ENCODE data around the gene PRKG1.
"Not testable (repeated sequence)": the region's sequence is repeated elsewhere in the genome, so short reads cannot be mapped to it uniquely, and the experiment has no call there.

PRKG1 gene

DNA sequence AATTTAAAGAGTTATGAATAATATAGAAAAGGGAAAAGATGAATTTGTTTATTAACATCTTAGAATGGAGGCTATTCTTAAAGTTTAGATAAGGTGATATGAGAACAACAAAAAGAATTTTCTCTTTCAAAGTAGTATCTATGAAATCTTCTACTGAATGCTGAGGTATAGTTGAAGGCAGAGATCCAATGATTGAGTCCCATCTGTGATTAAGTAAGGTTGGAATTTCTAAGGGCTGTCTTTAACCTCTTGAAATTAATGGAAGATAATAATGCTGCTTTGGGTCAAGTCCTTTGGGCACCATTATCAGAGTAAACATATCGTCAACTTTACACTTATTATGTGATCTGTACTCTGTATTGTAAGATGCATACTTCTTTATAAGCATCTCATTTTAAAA is 307.9 kb downstream of the PRKG1 start:
- no peak overlapping the region for H3K4me3 Mint-ChIP-seq
- H3K4me1 Mint-ChIP-seq, result no peaks in the 10 kb centered on the region
- no peak overlapping the region for H3K27ac Mint-ChIP-seq (ENCODE audit: low read depth)
- no peak for ATAC-seq (replicated peaks; ENCODE audit: extremely low read depth, poor library complexity, severe bottlenecking)
- no peaks in the 10 kb centered on the region for H3K9me3 Mint-ChIP-seq
- DNase-seq (ENCODE audit: low spot score in 2 of 2), result no peak
- no peaks in the 10 kb centered on the region for H3K36me3 Mint-ChIP-seq (ENCODE audit: insufficient read depth)
- H3K27me3 Mint-ChIP-seq, result no peaks in the 10 kb centered on the region

GRCh38 chr10:51384971-51385370 is 310.7 kb downstream of the PRKG1 start:
- H3K9me3 Mint-ChIP-seq, result no peaks in the 10 kb centered on the region
- no peak overlapping the region for H3K4me3 Mint-ChIP-seq
- no peak for ATAC-seq (replicated peaks; ENCODE audit: extremely low read depth, poor library complexity, severe bottlenecking)
- no peak for DNase-seq (ENCODE audit: low spot score in 2 of 2)
- H3K27me3 Mint-ChIP-seq, result no peaks in the 10 kb centered on the region
- no peaks in the 10 kb centered on the region for H3K36me3 Mint-ChIP-seq (ENCODE audit: insufficient read depth)
- no peaks in the 10 kb centered on the region for H3K4me1 Mint-ChIP-seq
- no peak overlapping the region for H3K27ac Mint-ChIP-seq (ENCODE audit: low read depth)

DNA sequence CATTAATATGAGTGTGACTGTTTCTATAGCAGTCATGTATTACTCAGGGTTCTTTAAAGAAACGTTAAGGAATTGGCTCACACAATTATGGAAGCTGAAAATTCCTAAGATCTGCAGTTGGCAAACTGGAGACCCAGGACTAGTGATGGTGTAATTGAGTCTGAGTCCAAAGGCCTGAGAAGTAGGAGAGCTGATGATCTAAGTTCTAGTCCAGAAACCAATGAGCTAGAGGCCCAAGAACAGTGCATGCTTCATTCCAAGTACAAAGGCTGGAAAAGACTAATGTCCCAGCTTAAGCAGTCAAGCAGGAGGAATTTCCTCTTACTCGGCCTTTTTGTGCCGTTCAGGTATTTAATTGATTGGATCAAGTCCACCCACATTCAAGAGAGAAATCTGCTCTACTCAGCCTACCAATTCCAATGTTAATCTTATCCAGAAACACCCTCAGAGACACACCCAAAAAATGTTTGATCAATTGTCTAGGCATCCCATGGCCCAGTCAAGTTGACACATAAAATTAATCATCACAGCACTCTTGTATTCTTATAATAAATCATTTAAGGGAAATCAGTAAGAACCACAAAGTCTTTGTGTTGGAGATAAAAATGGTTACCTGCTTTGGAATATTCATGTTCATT is 312.1 kb downstream of the PRKG1 start:
- Mint-ChIP-seq H3K27ac (ENCODE audit: low read depth) (no peak overlapping the region), H3K27me3 (no peaks in the 10 kb centered on the region), H3K4me3 (no peak overlapping the region), H3K4me1 (no peaks in the 10 kb centered on the region), H3K9me3 (no peaks in the 10 kb centered on the region), H3K36me3 (ENCODE audit: insufficient read depth) (no peaks in the 10 kb centered on the region)
- DNase-seq (ENCODE audit: low spot score in 2 of 2) (no peak), ATAC-seq (replicated peaks; ENCODE audit: extremely low read depth, poor library complexity, severe bottlenecking) (no peak)

DNA sequence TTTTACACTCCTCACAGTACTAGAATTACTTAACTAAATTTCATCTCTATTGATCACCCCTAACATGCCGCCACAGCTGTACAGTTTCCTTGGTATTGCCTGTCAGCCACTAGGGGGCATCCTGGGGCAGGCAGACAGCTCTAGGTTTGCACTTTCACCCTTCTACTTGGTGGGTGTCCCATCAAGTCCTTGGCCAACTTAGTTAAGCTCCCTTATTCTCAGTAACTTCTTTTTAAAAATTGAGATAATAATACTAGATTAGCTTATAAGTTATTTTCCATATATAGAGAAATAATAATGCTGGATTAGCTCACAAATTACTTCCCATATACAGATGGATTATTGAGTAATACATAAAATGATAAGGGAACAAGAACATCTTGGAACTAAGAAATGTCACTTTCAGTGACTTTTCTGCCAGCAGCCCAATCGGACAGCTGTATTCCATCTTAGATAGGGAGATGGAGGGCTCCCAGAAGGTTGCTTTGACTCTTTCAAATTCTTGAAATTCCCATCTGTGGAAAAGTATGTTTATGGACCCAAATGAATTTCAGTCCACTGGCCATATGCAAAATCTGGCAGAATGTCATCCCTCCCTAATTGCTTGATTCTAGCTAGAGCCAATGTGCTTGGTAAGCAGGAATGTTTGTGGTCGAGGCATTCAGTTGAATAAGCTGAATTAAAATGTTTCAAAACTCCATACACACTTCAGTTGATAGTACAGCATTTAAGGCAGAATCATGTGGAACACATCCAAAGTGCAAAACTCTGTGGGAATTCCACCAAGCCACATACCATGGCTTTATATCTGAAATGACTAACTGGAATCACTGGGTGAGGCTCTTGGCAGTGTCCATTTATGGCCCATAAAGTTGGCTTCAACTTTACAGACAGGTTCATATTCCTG is 315.4 kb downstream of the PRKG1 start:
- peak; percentile 28 for ATAC-seq (replicated peaks; ENCODE audit: extremely low read depth, poor library complexity, severe bottlenecking)
- H3K36me3 Mint-ChIP-seq (ENCODE audit: insufficient read depth), result no peaks in the 10 kb centered on the region

DNA sequence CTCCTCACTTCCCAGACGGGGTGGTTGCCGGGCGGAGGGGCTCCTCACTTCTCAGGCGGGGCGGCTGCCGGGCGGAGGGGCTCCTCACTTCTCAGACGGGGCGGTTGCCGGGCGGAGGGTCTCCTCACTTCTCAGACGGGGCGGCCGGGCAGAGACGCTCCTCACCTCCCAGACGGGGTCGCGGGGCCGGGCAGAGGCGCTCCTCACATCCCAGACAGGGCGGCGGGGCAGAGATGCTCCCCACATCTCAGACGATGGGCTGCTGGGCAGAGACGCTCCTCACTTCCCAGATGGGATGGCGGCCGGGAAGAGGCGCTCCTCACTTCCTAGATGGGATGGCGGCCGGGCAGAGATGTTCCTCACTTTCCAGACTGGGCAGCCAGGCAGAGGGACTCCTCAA is 318.7 kb downstream of the PRKG1 start:
- H3K4me1 Mint-ChIP-seq; H3K9me3 Mint-ChIP-seq; DNase-seq (ENCODE audit: low spot score in 2 of 2); H3K36me3 Mint-ChIP-seq (ENCODE audit: insufficient read depth); H3K27ac Mint-ChIP-seq (ENCODE audit: low read depth); ATAC-seq (replicated peaks; ENCODE audit: extremely low read depth, poor library complexity, severe bottlenecking); H3K4me3 Mint-ChIP-seq; H3K27me3 Mint-ChIP-seq: not testable (repeated sequence)

More for the DNA sequence above, 315.4 kb downstream of the PRKG1 start:
- H3K4me1 Mint-ChIP-seq, result no peaks in the 10 kb centered on the region
- H3K9me3 Mint-ChIP-seq, result no peaks in the 10 kb centered on the region
- DNase-seq (ENCODE audit: low spot score in 2 of 2), result no peak
- no peak overlapping the region for H3K27ac Mint-ChIP-seq (ENCODE audit: low read depth)
- no peak overlapping the region for H3K4me3 Mint-ChIP-seq
- no peaks in the 10 kb centered on the region for H3K27me3 Mint-ChIP-seq

- ATAC-seq (replicated peaks; ENCODE audit: extremely low read depth, poor library complexity, severe bottlenecking), result no peak
- no peaks in the 10 kb centered on the region for H3K9me3 Mint-ChIP-seq
- no peaks in the 10 kb centered on the region for H3K27me3 Mint-ChIP-seq
- DNase-seq (ENCODE audit: low spot score in 2 of 2), result no peak
- no peak overlapping the region for H3K4me3 Mint-ChIP-seq
- H3K27ac Mint-ChIP-seq (ENCODE audit: low read depth), result no peak overlapping the region
- H3K36me3 Mint-ChIP-seq (ENCODE audit: insufficient read depth), result no peaks in the 10 kb centered on the region
- H3K4me1 Mint-ChIP-seq, result no peaks in the 10 kb centered on the region
Observed at GRCh38 chr10:51394039-51394438, 319.8 kb downstream of the PRKG1 start.

DNA sequence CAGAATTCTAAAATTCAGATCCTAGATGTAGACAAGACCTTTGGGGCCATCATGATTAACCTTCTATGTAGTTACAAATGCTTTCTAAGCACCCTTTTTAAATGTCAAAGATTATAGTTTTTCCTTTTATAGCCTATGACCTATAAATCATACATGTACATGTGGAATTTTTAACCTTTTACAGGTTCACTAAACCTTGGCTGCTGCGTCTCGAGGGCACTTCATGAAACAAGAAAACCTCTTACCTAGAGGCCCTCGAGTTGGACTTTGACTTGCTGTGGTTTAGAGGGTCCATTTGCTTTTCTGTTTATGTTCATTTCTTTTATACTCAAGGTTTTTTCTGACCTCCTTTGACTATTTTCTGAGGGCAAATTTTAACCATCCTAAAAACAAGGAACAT is 323.0 kb downstream of the PRKG1 start:
- Mint-ChIP-seq H3K4me1 (no peaks in the 10 kb centered on the region), H3K27me3 (no peaks in the 10 kb centered on the region), H3K36me3 (ENCODE audit: insufficient read depth) (no peaks in the 10 kb centered on the region), H3K9me3 (no peaks in the 10 kb centered on the region), H3K27ac (ENCODE audit: low read depth) (no peak overlapping the region), H3K4me3 (no peak overlapping the region)
- ATAC-seq (replicated peaks; ENCODE audit: extremely low read depth, poor library complexity, severe bottlenecking) (no peak), DNase-seq (ENCODE audit: low spot score in 2 of 2) (no peak)

- ATAC-seq (replicated peaks; ENCODE audit: extremely low read depth, poor library complexity, severe bottlenecking), result no peak
- Mint-ChIP-seq H3K4me3 (no peak overlapping the region), H3K36me3 (ENCODE audit: insufficient read depth) (no peaks in the 10 kb centered on the region), H3K4me1 (no peaks in the 10 kb centered on the region), H3K9me3 (no peaks in the 10 kb centered on the region), H3K27me3 (no peaks in the 10 kb centered on the region), H3K27ac (ENCODE audit: low read depth) (no peak overlapping the region)
- no peak for DNase-seq (ENCODE audit: low spot score in 2 of 2)
Observed at GRCh38 chr10:51397695-51398094, 323.4 kb downstream of the PRKG1 start.

DNA sequence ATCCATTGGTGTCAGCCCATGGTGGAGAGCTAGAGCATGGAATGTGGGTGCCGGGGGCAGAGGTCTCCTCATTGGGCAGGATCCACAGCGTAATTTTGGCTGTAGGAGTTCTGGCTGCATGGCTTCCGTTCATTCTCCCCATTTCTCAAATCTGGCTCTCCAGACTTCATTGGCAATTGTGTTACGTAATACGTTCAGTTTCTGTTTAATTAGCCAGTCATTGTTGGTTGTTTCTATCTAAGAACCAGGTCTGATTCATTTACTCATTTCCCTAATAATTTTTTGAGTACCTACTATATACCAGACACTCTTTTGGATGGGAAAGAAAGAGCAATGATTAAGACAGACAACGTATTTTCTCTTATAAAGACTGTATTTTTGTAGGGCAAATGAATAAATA is 325.6 kb downstream of the PRKG1 start:
- no peak for ATAC-seq (replicated peaks; ENCODE audit: extremely low read depth, poor library complexity, severe bottlenecking)
- H3K4me3 Mint-ChIP-seq, result no peak overlapping the region
- DNase-seq (ENCODE audit: low spot score in 2 of 2), result no peak
- no peaks in the 10 kb centered on the region for H3K4me1 Mint-ChIP-seq
- H3K27ac Mint-ChIP-seq (ENCODE audit: low read depth), result no peak overlapping the region
- H3K27me3 Mint-ChIP-seq, result no peaks in the 10 kb centered on the region
- no peaks in the 10 kb centered on the region for H3K36me3 Mint-ChIP-seq (ENCODE audit: insufficient read depth)
- H3K9me3 Mint-ChIP-seq, result no peaks in the 10 kb centered on the region

GRCh38 chr10:51400392-51401096 is 326.3 kb downstream of the PRKG1 start:
- Mint-ChIP-seq H3K4me1 (no peaks in the 10 kb centered on the region), H3K36me3 (ENCODE audit: insufficient read depth) (no peaks in the 10 kb centered on the region), H3K9me3 (no peaks in the 10 kb centered on the region), H3K4me3 (no peak overlapping the region), H3K27ac (ENCODE audit: low read depth) (no peak overlapping the region), H3K27me3 (no peaks in the 10 kb centered on the region)
- DNase-seq (ENCODE audit: low spot score in 2 of 2) (no peak), ATAC-seq (replicated peaks; ENCODE audit: extremely low read depth, poor library complexity, severe bottlenecking) (no peak)

DNA sequence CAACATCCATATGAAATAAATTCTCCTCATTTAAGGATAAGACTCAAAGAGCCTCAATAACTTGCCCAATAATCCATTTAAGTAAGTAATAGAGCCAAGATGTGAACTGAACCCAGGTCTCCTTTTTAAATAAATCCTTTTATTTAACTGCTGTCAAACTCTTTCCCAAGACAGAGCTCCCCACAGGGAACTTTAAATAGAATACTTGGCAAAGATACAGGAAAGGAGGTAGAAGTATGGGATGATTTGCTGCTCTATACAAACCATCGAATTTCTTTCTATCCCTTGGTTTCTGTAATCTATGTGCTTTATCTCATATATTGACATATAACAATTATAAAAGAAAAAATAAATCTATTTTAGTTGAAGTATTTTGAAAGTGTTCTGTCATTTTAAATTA is 329.2 kb downstream of the PRKG1 start:
- Mint-ChIP-seq H3K27me3 (no peaks in the 10 kb centered on the region), H3K4me3 (no peak overlapping the region), H3K9me3 (no peaks in the 10 kb centered on the region), H3K27ac (ENCODE audit: low read depth) (no peak overlapping the region), H3K4me1 (no peaks in the 10 kb centered on the region), H3K36me3 (ENCODE audit: insufficient read depth) (no peaks in the 10 kb centered on the region)
- no peak for DNase-seq (ENCODE audit: low spot score in 2 of 2)
- no peak for ATAC-seq (replicated peaks; ENCODE audit: extremely low read depth, poor library complexity, severe bottlenecking)

- Mint-ChIP-seq H3K27me3 (no peaks in the 10 kb centered on the region), H3K4me3 (no peak overlapping the region), H3K4me1 (no peaks in the 10 kb centered on the region), H3K36me3 (ENCODE audit: insufficient read depth) (no peaks in the 10 kb centered on the region), H3K27ac (ENCODE audit: low read depth) (no peak overlapping the region), H3K9me3 (no peaks in the 10 kb centered on the region)
- DNase-seq (ENCODE audit: low spot score in 2 of 2) (no peak), ATAC-seq (replicated peaks; ENCODE audit: extremely low read depth, poor library complexity, severe bottlenecking) (no peak)
Observed at GRCh38 chr10:51405580-51406351, 331.5 kb downstream of the PRKG1 start.
